ENCODE measurements around the gene NKAIN4.

NKAIN4 gene

GRCh38 chr20:63198606-63199005 lies 55.7 kb downstream of the NKAIN4 start:
- TF ChIP-seq CTCF (conservative IDR thresholded peaks at IDR 0.05; ENCODE audit: control insufficient read depth, insufficient read depth, low read depth, low read length) = no peak
- DNase-seq (ENCODE audit: low read depth) = no peak
- no peak overlapping the region for H3K4me3 ChIP-seq (ENCODE audit: control insufficient read depth, low read depth, low read length)

GRCh38 chr20:63196768-63197470 lies 57.3 kb downstream of the NKAIN4 start:
- DNase-seq (ENCODE audit: low read depth) = no peak
- H3K4me3 ChIP-seq (ENCODE audit: control insufficient read depth, low read depth, low read length) = no peak overlapping the region
- no peak for TF ChIP-seq CTCF (conservative IDR thresholded peaks at IDR 0.05; ENCODE audit: control insufficient read depth, insufficient read depth, low read depth, low read length)

GRCh38 chr20:63194797-63195173 lies 59.5 kb downstream of the NKAIN4 start:
- TF ChIP-seq CTCF (conservative IDR thresholded peaks at IDR 0.05; ENCODE audit: control insufficient read depth, insufficient read depth, low read depth, low read length) = no peak
- DNase-seq (ENCODE audit: low read depth) = no peak
- no peak overlapping the region for H3K4me3 ChIP-seq (ENCODE audit: control insufficient read depth, low read depth, low read length)

- H3K4me3 ChIP-seq (ENCODE audit: control insufficient read depth, low read depth, low read length) = no peak overlapping the region
- no peak for DNase-seq (ENCODE audit: low read depth)
- TF ChIP-seq CTCF (conservative IDR thresholded peaks at IDR 0.05; ENCODE audit: control insufficient read depth, insufficient read depth, low read depth, low read length) = no peak
Observed at GRCh38 chr20:63194007-63194796, 60.1 kb downstream of the NKAIN4 start.

- no peak for TF ChIP-seq CTCF (conservative IDR thresholded peaks at IDR 0.05; ENCODE audit: control insufficient read depth, insufficient read depth, low read depth, low read length)
- no peak overlapping the region for H3K4me3 ChIP-seq (ENCODE audit: control insufficient read depth, low read depth, low read length)
- DNase-seq (ENCODE audit: low read depth) = no peak
Observed at GRCh38 chr20:63192721-63193120, 61.5 kb downstream of the NKAIN4 start.

GRCh38 chr20:63191400-63191799 lies 62.9 kb downstream of the NKAIN4 start:
- TF ChIP-seq CTCF (conservative IDR thresholded peaks at IDR 0.05; ENCODE audit: control insufficient read depth, insufficient read depth, low read depth, low read length) = no peak
- no peak for DNase-seq (ENCODE audit: low read depth)
- H3K4me3 ChIP-seq (ENCODE audit: control insufficient read depth, low read depth, low read length) = no peak overlapping the region

All from fibroblast of mammary gland (primary cell).